Body of pancreas (tissue), 4 donors: ENCODE results near the gene SRI.

Source experiments
- POLR2A ChIP-seq, 3 donors: fragments of 450-650 bp; IDR thresholded peaks; one replicate each; pipeline ENCODE4 v1.6.1; 2016; ENCODE audit warnings: antibody characterized with exemption in 3 of 3, mild to moderate bottlenecking in 2 of 3
- TF ChIP-seq, protein P1 (sequence below), 7 experiments: fragments of 450-650 bp in 4 of 7; fragments of 200-600 bp in 3 of 7; sonication (generic) in 3 of 7; IDR thresholded peaks; one replicate each; pipeline ENCODE4 v1.5.1; 2016 to 2019; ENCODE audit warnings: antibody characterized with exemption in 7 of 7

DNA sequence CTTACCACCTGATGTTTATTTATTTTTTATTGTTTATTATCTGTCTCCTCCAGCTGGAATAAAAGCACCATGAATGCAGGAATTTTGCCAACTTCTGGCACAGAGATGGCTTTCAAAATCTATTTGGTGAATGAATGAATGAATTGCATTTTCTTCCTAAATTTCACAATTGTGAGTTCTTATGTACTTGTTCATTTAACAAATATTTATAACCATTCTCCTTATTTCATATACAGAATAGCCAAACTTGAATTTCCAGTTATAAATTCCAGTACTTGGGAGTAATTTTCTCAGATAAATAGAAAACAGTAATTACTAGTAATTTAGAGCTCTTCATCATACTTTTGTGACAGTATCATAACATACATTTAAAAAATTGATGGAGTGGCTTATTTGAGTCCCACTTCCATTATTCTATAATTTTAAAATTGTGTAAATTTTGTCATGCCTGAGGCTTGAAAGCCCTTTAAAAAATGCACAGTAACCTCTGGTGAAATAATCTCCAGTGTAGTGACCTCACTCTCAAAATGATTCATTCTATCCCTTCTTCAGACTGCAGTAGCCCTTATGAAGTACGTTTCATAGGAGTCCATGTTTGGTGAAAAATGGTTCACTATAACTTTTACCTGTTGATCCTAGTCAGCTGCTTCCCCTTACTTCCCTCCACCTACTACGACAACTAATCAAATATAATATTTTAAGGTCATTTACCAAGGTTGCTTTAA lies 40.0 kb upstream of the SRI start:
- TF ChIP-seq, protein P1, sequence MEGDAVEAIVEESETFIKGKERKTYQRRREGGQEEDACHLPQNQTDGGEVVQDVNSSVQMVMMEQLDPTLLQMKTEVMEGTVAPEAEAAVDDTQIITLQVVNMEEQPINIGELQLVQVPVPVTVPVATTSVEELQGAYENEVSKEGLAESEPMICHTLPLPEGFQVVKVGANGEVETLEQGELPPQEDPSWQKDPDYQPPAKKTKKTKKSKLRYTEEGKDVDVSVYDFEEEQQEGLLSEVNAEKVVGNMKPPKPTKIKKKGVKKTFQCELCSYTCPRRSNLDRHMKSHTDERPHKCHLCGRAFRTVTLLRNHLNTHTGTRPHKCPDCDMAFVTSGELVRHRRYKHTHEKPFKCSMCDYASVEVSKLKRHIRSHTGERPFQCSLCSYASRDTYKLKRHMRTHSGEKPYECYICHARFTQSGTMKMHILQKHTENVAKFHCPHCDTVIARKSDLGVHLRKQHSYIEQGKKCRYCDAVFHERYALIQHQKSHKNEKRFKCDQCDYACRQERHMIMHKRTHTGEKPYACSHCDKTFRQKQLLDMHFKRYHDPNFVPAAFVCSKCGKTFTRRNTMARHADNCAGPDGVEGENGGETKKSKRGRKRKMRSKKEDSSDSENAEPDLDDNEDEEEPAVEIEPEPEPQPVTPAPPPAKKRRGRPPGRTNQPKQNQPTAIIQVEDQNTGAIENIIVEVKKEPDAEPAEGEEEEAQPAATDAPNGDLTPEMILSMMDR (IDR thresholded peaks at IDR 0.05), result no peak
- no peak for TF ChIP-seq POLR2A (IDR thresholded peaks at IDR 0.05)
